Sigmoid colon (tissue), 4 donors: ENCODE measurements around the gene RAPGEF5.

Experiments
- CTCF ChIP-seq, 4 experiments: fragments of 450-650 bp in 3 of 4; fragments of 200-600 bp in 1 of 4; IDR thresholded peaks; one replicate each; pipeline ENCODE4 v1.5.1; 2016 to 2019; ENCODE audit warnings: antibody characterized with exemption in 4 of 4, mild to moderate bottlenecking in 3 of 4, moderate library complexity in 2 of 4
- EP300 ChIP-seq, 4 donors: sonication (generic); formaldehyde crosslinking; IDR thresholded peaks; one replicate each; pipeline ENCODE4 v1.6.1; 2017; ENCODE audit warnings: antibody characterized with exemption in 4 of 4
- POLR2A ChIP-seq, 2 donors: fragments of 450-650 bp; IDR thresholded peaks; one replicate each; pipeline ENCODE4 v1.6.1; 2016; ENCODE audit warnings: antibody characterized with exemption in 2 of 2, mild to moderate bottlenecking in 2 of 2, moderate library complexity in 2 of 2
- POLR2AphosphoS5 ChIP-seq, 4 donors: sonication (generic); formaldehyde crosslinking; IDR thresholded peaks; one replicate each; pipeline ENCODE4 v1.6.1; 2017; ENCODE audit warnings: antibody characterized with exemption in 4 of 4

GRCh38 chr7:22082886-22083703, 273.9 kb downstream of the RAPGEF5 start:
- TF ChIP-seq POLR2AphosphoS5 (IDR thresholded peaks at IDR 0.05): peak in 3 of 4 donors; percentile 32 to 38 (median 37)
- peak; percentile 81 to 96 (median 90) for TF ChIP-seq CTCF (IDR thresholded peaks at IDR 0.05)
- no peak for TF ChIP-seq POLR2A (IDR thresholded peaks at IDR 0.05)
- peak in 1 of 4 donors; percentile 35 for TF ChIP-seq EP300 (IDR thresholded peaks at IDR 0.05)
